OCI-LY1 (cell line): ENCODE measurements around the gene METTL4.
"Not testable (repeated sequence)": the region's sequence is repeated elsewhere in the genome, so short reads cannot be mapped to it uniquely, and the experiment has no call there.

ENCODE experiments used
- CTCF ChIP-seq: fragments of 200-600 bp; sonication (generic), shearing (Covaris generic); IDR thresholded peaks from 2 replicates; pipeline ENCODE4 v1.5.1; 2017; ENCODE audit warnings: mild to moderate bottlenecking, antibody characterized with exemption, low read length, moderate library complexity, mixed read lengths
- EZH2 ChIP-seq: fragments of 200-600 bp; sonication (generic), shearing (Covaris generic); IDR thresholded peaks from 2 replicates; pipeline ENCODE4 v1.8.0; 2017; ENCODE audit warnings: borderline replicate concordance, mixed run types, mild to moderate bottlenecking, antibody characterized with exemption, low read length, moderate library complexity, mixed read lengths

DNA sequence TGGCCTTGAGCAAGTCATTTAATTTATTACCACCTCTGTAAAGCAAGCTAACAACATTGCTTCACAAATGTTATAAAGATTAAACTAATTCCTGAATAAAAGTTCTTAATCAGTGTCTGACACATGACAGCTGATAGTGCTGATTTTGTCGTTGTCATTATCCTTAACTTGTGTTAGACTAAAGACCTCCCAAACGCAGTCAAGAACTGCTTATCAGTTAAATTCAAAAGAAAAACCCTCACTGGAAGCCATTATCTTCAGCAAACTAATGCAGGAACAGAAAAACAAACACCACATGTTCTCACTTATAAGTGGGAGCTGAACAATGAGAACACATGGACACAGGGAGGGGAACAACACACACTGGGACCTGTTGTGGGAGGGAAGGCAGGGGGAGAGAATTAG, 46.5 kb downstream of the METTL4 start:
- not testable (repeated sequence) for TF ChIP-seq CTCF, EZH2
